ENCODE results near the gene DBN1.
"Not testable (repeated sequence)": the region's sequence is repeated elsewhere in the genome, so short reads cannot be mapped to it uniquely, and the experiment has no call there.

Gene DBN1

DNA sequence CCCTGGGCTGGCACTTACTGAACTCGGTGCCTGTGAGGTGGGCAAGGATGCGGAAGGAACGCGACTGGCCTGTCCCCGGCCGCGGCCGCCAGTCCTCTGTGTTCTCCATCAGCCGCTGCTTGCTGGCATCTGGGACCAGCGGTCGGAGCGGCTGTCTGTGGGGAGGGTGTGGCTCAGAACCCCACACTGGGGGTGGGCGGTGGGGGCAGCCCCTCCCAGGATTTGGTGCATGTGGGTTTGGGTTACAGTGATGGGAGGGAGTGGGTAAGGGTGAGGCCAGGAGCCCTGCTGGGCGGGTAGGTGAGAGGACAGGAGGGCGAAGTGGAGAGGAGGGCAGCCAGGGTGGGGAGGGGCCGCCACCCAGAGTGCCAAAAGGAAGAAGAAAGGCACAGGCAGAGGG lies 17.6 kb upstream of the DBN1 start:
- no peak for DNase-seq

DNA sequence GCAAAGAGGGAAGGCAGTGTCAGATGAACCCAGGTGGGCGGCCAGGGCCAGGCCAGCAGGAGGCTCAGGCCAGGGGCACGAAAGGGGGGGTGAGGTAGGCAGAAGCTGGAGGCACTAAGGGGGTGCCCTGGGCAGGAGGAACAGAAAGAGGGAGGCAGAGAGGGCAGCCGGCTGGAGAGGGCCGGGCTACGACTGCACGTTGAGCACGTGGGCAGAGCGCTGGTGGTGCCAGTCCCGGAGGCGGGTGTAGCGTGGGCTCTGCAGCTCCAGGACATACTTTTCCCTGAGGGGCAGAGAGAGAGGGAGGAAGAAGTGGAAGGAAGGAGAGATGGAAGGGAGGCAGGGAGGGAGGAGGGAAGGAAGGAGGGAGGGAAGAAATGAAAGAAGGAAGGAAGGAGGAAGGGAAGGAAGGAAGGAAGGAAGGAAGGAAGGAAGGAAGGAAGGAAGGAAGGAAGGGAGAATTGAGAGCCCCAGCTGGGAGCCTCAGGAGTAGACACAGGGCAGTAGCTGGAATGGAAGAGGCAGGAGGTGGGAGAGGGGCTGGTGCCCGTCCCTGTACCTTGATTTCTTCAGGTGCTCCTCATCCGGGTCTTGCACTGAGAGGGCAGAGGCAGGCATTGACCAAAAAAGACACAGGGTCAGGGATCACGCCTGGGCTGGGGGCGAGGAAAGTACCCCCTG lies 17.0 kb upstream of the DBN1 start:
- no peak for DNase-seq

DNA sequence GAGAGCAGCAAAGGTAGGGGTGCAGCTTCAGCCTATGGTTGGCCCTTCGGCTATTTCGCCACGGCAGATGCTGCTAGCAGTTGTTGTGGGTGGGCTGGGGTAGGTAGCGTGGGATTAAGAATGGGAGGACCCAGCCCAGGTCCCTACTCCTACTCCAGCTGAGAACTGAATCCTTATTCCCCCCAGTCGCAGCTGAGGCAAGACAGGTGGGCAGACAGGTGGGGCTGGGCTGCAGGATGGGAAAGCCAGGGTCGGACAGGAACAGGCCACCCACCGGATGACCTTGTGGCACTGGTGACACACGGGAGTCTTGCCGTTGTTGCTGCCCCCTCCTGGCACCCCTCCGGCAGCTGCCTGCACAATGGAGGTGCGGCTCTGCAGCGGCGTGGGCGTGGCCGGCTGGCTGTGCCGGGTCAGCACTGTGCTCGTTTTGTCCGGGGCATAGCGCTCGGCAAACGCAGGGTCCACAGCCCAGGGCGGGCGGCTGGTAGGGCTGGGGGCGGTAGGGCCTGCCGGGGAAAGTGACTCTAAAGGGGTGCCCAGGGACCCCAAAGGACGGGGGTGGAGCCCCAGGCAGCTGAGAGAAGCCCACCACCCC lies 15.8 kb upstream of the DBN1 start:
- no peak for DNase-seq

DNA sequence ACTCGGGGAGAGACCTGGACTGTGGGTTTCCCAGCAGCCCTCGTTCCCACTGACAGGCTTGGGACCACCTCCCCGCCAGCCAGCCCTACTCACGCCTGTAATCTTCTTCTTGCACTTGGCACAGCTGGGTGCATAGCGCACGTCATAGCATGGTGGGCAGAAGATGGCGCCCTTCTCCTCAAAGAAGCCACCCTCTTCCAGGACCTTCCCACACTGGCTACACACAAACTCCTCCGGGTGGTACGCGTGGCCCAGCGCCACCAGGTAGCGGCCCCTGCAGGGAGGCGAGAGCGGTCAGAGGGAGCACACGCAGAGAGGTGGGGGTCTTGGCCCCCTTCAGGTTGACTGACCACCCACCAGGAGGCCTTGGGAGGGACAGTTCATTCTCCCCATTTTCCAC lies 14.5 kb upstream of the DBN1 start:
- DNase-seq: no peak

DNA sequence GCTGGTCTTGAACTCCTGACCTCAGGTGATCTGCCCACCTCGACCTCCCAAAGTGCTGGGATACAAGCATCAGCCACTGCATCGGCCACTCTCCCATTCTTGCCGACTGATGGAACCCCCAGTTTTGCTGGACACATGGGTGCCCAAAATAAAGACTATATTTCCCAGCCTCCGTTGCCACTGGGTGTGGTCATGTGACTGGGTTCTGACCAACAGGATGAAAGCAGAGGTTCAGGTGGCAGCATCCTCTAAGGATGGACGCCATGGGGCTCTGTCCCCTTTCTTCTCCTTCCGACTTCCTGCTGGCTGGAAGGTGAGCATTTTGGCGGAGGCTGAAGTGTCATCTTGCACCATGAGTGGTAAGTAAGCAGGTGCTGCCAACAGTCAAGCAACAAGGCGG lies 13.7 kb upstream of the DBN1 start:
- DNase-seq: no peak

DNA sequence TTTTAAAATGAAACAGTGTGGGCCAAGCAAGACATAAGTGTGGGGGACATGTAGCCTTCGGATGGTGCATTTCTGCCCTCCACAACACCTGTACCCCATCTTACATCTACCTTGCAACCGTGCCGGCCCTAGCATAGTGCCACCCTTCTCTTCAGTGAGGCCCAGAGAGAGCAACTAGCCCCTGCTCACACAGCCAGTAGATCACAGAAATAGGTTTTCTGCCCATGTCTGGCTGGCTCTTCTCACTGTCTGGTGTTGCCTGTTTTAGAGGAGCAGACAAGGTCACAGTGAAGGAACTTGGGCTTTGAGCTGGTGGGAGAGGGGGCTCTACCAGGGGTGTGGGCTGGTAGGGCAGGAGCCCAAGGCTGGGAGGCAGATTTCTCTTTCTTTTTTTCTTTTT lies 12.8 kb upstream of the DBN1 start:
- DNase-seq: no peak

DNA sequence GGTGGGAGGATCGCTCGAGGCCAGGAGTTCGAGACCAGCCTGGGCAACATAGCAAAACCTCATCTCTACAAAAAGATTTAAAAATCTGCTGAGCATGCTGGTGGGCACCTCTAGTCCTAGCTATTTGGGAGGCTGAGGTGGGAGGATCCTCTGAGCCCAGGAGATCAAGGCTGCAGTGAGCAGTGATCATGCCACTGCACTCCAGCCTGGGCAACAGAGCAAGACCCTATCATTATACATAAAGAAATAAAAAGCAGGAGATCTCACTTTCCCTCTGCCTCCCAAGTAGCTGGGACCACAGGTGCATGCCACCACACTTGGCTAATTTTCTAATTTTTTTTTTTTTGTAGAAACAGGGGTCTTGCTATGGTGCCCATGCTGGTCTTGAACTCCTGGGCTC lies 12.3 kb upstream of the DBN1 start:
- not testable (repeated sequence) for DNase-seq

DNA sequence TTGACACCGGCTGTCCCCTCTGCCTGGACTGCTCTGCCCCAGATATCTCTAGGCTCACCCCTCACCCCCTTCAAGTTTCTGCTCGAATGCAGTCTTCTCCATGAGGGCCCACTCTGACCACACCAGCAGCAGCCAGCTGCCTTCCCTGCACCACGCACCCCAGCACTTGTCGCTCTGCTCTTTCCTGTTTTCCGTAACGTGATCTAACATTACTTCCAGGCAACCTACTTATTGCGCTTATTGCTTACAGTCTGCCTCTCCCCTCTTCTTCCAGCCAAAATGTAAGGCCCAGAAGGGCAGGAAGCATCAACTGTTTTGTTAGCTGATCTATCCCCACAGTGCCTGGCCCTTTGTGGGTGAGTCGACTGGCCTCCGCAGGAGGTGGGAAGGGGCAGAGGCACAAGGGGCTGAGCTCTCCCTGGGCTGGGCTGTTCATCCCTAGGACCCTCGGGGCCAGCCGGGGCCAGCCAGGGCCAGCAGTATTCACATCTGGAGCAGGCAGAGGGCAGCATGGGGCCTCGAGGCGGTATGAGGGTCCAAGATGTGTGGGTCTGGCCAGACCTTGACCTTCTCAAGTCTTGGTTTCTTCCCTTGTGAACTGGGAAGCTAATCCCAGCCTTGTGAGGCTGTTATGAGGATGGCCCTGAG lies 11.6 kb upstream of the DBN1 start:
- no peak for DNase-seq

DNA sequence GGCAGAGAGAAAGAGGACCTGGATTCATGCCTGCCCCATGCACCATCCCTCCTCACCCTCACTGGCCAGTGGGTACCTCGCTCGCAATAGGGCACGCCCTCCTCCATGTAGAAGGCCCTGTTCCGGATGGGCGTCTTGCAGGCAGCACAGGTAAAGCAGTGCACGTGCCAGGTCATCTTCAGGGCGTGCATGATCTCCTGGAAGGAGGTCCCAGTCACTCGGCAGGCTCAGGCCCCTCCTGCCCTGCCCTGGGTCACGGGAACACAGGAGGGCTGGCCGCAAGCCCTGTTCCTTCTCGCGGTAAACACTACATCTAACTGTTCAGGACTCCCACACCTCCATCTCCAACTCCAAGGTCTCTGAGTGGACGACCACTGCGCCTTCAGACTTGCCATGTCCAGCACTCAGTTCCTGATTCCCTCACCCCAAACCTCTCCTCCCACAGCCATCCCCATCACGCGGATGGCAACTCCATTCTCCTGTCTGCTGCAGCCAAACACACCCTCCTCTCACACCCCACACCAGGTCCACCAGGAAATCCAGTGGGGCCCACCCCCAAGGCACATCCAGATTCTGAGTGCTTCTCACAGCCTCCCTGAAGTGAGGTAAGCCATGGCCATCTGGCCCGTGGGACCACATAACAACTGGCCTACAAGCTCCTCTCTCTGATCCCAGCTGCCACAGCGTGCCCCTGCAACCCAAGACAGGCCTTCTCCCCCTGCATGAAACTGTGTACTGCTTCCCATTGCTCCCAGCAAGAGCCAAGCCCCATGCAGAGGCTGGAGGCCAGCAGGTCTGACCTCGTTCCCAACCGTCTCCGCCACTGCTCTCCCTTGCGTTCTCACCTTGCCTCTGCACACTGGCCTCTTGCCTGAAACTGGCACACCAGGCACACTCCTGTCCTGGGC lies 10.8 kb upstream of the DBN1 start:
- no peak for DNase-seq

DNA sequence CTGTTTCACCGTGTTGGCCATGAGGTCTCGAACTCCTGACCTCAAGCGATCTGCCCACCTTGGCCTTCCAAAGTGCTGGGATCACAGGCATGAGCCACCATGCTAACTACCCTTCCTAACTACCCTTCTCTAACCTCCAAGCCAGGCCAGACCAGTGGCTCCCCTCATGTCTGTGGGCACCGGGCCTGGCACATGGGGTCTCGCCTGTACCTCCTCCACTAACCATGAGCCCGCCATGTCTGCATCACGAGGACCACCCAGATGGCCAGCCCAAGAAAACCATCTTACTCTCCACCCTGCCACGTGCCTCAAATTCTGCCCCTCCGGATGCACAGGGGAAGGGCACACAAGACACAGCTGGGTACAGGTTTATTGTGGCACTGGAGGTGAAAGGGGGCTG lies 9.6 kb upstream of the DBN1 start:
- DNase-seq: no peak

DNA sequence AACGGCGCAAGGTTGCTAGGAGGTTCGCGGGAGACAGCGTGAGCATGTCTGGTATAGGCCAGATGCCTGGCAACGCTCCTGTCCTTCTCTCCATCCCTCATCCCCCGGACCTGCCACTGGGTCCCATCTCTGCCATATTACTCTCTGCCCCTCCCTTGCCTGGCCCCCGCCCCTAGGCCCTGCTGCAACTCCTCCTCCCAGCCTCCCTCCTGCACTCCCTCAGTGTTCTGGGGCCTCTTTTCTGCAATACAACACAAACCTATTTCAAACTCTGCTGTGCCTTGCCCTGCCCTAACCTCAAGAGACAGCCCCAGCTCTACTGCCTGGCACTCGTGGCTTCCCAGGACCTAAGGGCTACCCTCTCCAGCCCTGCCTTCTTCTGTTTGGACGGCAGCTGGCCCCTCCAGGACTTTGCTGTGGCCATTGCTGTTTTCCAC lies 8.9 kb upstream of the DBN1 start:
- DNase-seq: no peak

DNA sequence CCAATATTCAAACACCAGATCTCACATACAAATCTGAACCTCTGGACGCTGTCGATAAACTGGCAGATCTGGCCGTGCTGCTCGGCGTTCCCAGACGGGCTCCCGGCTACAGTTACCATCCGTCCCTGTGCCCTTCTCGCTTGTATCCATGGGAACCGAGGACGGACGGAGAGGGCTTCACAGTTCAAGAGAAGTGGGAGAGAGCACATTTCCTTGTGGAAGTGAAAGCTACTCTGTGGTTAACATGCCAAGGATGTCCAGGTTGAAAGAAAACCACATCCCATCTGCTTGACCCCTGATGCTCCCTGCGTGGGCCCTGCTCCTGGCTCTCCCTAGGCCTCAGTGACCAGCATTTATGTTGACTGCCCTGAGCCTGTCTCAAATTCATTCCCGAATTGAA lies 6.3 kb upstream of the DBN1 start:
- no peak for DNase-seq

DNA sequence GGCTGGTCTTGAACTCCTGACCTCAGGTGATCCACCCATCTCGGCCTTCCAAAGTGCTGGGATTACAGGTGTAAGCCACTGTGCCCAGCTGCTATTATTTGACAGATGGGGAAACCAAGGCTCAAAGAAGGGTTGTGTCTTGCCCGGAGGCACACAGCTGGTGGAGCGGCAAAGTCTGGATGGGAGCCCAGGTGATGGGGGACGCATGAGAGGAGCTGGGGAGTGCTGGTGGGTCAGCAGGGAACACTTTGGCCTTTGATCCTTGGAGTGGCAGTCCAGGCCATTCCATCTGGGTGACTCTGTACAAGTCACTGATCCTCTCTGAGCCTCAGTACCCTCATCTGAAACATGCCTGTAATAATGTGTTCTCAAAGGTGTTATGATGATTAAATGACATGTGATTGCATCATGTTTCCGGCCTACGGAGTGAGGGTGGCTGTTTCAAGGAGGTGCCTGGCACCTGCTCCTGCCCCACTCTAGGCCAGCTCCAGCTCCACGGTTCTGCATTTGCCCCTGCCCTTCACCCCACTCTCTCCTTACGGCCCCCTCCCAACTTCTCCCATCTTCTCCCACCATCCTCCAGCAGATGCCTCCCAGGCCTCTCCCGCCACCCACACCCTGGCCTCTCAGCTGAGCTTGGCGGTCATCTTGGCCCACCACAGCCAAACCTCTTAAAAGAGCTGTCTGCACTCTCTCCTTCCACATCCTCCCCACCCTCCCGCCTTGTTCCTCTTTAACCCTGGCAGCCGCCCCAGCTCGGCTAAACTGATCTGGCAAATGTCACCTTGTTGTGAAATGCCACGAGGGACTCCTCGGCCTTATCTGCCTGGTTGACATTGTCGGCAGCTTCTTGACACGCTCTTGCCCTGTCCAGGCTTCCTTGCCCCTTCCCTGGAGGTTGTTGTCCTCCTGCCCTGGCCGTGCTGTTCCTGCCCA lies 5.5 kb upstream of the DBN1 start:
- DNase-seq: peak; percentile 54

DNA sequence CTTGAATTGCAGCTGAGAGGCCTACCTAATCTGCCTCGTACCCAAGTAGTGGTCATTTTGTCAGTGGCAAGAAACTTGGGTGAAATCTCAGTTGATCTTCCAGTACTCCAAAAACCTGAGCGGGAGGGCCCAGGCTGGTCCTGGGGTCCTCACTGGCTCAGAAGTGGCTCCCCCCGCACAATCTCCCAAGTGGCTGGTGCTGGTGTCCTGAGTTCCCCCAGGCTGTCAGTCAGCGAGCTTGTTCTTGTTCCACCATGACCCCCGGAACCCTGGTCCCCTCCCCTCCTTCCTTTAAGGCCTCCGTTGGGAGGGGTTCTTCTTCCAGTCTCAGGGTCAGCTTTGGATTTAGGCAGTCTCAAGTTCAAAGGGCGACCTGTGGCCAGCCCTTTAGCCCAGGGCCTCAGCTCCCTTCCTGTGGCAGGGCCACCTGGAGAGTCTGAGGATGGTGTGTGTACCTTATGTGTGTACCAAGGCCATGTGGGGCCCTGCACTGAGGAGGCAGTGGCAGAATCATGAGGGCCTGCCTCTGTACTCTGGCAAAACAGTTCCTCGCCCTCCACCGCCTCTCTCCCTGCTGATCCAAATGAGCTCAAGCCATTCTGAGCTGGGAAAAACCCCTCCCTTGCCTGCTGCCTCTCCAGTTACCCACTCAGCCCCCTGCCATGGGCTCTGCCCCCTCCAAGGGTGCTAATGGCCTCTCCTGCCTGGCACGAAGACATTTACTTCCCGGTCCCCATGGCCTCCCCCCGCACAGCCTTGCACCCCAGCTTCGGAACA lies 4.5 kb upstream of the DBN1 start:
- no peak for DNase-seq

DNA sequence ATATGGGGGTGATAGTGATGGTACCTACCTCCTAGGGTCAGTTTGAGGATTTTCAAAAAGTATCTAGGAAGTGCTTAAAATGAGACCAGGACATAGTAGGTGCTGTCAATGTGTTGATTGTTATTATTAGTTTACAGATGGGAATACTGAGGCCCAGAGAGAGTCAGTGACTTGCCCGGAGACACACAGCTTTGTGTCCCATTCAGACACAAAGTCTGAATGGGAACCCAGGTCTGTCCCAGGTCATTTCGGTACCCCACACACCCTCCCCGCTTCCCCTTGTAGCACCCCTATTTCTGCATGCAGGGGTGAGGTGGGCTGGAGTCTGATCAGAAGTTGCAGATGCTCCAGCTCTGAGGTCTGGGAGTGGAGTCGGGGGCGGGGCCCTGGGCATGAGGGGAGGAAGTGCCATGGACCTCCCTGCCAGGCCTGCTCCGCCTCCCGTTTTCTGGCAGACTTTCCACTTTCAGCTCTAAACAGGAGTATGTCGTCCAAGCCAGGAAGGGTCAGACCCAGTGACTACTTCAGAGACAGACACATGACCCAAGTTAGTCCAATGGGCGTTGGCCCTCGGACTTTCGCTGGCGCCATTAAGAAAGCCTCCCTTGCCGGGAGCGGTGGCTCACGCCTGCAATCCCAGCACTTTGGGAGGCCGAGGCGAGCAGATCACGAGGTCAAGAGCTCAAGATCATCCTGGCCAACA lies 3.2 kb upstream of the DBN1 start:
- no peak for DNase-seq

DNA sequence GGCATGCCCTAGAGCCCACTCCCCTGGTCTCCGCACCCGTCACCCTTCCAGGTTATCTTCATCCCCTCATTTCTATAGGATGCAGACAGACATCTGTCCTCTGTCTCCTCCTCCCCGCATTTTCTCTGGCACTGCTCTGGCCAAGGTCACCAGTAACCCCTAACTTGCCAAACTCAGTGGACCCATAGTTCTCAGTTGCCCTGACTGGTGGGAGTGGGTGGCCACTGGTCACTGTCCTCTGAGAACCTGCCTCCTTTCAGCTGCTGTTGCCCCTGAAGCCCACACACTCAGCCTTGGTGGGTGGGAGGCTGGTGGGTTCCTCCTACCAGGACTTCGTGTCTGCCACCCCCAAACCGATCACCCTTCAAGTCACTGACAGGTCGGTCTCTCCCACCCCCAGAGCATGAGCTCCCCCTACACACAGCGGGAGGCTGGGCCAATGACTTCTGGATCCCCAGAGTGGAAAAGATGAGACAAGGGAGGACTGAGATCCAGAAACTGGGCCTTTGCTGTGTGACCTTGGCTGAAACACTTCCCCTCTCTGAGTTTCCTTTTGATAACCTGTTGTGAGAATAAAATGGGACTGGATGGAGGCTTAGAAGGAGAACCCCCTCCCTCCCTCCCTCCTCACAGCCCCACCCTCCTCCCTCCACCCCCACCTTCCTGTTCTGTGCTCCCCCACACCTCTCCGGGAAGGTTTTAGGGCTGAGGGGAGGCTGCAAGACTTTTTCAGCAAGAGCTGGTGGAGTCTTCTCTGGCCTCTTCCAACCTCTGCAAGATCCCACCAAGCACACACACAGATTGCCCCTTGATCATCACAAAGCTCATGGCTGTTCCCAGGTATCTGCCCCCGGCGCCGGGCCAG lies 2.4 kb upstream of the DBN1 start:
- DNase-seq: no peak

DNA sequence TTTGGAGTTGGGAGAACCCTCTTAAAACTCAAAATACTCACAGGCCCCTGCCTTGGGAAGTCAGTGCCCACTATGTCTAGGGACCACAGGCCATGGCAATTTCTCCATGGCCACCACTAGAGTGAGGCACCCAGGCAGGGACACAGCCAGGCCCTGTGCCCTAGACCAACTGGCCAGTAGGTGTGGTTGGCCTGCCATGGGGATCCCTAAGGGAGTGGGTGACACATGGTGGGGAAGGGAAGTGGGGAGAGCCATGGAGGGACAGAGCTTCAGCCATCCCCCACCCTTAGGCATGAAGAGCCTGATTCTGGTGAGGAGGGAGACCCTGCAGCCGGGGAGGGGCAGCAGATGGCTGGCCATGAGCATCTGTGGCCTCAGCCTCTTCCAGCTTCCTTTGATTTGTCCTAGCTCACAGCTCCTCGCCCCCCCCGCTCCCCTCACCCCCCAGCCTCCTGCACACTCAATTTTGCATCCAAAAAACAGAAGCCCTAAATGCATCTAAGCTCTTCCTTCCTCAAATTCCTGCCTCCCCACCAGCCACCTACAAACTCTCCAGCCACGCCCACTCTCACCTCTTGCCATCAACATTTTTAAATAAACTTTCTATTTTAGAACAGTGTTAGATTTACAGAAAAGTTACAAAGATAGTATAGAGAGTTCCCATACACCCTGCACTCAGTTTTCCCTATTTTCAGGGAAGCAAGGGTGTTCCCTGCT lies 1.6 kb upstream of the DBN1 start:
- no peak for DNase-seq

DNA sequence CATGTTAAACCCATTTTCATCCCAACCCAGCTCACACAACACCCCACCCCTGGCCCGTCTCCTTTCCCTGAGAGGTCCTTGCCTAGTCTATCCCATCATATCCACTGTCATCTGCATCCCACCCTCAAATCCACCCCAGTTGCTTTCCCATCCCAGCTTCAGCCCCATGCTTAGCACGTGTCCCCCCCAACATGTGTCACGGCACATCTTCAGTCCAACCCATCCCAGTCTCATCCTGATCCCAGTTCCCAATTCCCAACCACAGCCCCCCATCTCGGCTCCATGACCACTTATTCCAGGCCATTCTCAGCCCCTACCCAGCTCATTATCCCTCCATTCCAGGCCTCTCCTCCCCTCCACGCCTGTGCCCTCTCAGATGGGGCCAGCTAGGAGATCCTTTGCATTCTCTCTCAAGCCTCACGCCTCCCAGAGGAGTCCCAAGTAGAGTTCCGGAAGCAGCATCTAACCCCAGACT lies 605 bp upstream of the DBN1 start:
- DNase-seq: no peak

All from activated CD4-positive, alpha-beta T cell treated with anti-CD3 and anti-CD28 coated beads, Interleukin-2, amount 50 U/mL, for 16 hours (primary cell).